ENCODE measurements around the gene PGC.

Gene PGC

GRCh38 chr6:41719436-41720261, 27.5 kb downstream of the PGC start:
- Mint-ChIP-seq H3K27ac (peak overlapping the region; percentile 95), H3K4me1 (peaks cover 100% of the 10 kb centered on the region), H3K4me3 (peak overlapping the region; percentile 51), H3K27me3 (no peaks in the 10 kb centered on the region), H3K36me3 (peaks cover 17% of the 10 kb centered on the region), H3K9me3 (no peaks in the 10 kb centered on the region)
- ATAC-seq = no peak

GRCh38 chr6:41718828-41719227, 28.4 kb downstream of the PGC start:
- no peak for ATAC-seq
- H3K36me3 Mint-ChIP-seq = peaks cover 17% of the 10 kb centered on the region
- H3K27me3 Mint-ChIP-seq = no peaks in the 10 kb centered on the region
- H3K4me3 Mint-ChIP-seq = no peak overlapping the region
- H3K9me3 Mint-ChIP-seq = no peaks in the 10 kb centered on the region
- peak overlapping the region; percentile 95 for H3K27ac Mint-ChIP-seq
- peaks cover 100% of the 10 kb centered on the region for H3K4me1 Mint-ChIP-seq

GRCh38 chr6:41717392-41717736, 29.8 kb downstream of the PGC start:
- Mint-ChIP-seq H3K4me3 (peak overlapping the region; percentile 61), H3K27ac (peak overlapping the region; percentile 95), H3K27me3 (no peaks in the 10 kb centered on the region), H3K4me1 (peaks cover 100% of the 10 kb centered on the region), H3K36me3 (peaks cover 13% of the 10 kb centered on the region), H3K9me3 (no peaks in the 10 kb centered on the region)
- no peak for ATAC-seq

GRCh38 chr6:41716516-41717391, 30.4 kb downstream of the PGC start:
- H3K27ac Mint-ChIP-seq = peak overlapping the region; percentile 95
- peak overlapping the region; percentile 61 for H3K4me3 Mint-ChIP-seq
- H3K9me3 Mint-ChIP-seq = no peaks in the 10 kb centered on the region
- peaks cover 13% of the 10 kb centered on the region for H3K36me3 Mint-ChIP-seq
- ATAC-seq = no peak
- no peaks in the 10 kb centered on the region for H3K27me3 Mint-ChIP-seq
- H3K4me1 Mint-ChIP-seq = peaks cover 99% of the 10 kb centered on the region

- Mint-ChIP-seq H3K27ac (peak overlapping the region; percentile 95), H3K4me1 (peaks cover 98% of the 10 kb centered on the region), H3K9me3 (no peaks in the 10 kb centered on the region), H3K4me3 (peak overlapping the region; percentile 61), H3K36me3 (peaks cover 15% of the 10 kb centered on the region), H3K27me3 (no peaks in the 10 kb centered on the region)
- ATAC-seq = peak; percentile 34
These were observed 31.2 kb downstream of the PGC start for GRCh38 chr6:41715795-41716515.

- peak overlapping the region; percentile 8 for H3K4me3 Mint-ChIP-seq
- no peaks in the 10 kb centered on the region for H3K9me3 Mint-ChIP-seq
- peak overlapping the region; percentile 95 for H3K27ac Mint-ChIP-seq
- peaks cover 23% of the 10 kb centered on the region for H3K36me3 Mint-ChIP-seq
- H3K27me3 Mint-ChIP-seq = no peaks in the 10 kb centered on the region
- H3K4me1 Mint-ChIP-seq = peaks cover 97% of the 10 kb centered on the region
- ATAC-seq = no peak
These were observed 32.5 kb downstream of the PGC start for GRCh38 chr6:41714556-41715273.

GRCh38 chr6:41713650-41714291, 33.4 kb downstream of the PGC start:
- peaks cover 97% of the 10 kb centered on the region for H3K4me1 Mint-ChIP-seq
- H3K36me3 Mint-ChIP-seq = peaks cover 29% of the 10 kb centered on the region
- H3K27ac Mint-ChIP-seq = peak overlapping the region; percentile 95
- peak overlapping the region; percentile 72 for H3K4me3 Mint-ChIP-seq
- peak; percentile 93 for ATAC-seq
- H3K9me3 Mint-ChIP-seq = peaks cover 3% of the 10 kb centered on the region
- H3K27me3 Mint-ChIP-seq = no peaks in the 10 kb centered on the region

- H3K27ac Mint-ChIP-seq = peak overlapping the region; percentile 95
- peak overlapping the region; percentile 72 for H3K4me3 Mint-ChIP-seq
- H3K4me1 Mint-ChIP-seq = peaks cover 97% of the 10 kb centered on the region
- peaks cover 29% of the 10 kb centered on the region for H3K36me3 Mint-ChIP-seq
- no peaks in the 10 kb centered on the region for H3K27me3 Mint-ChIP-seq
- H3K9me3 Mint-ChIP-seq = peaks cover 3% of the 10 kb centered on the region
- peak; percentile 54 for ATAC-seq
These were observed 34.0 kb downstream of the PGC start for GRCh38 chr6:41713159-41713649.

- peaks cover 97% of the 10 kb centered on the region for H3K4me1 Mint-ChIP-seq
- peak overlapping the region; percentile 72 for H3K4me3 Mint-ChIP-seq
- no peak for ATAC-seq
- H3K36me3 Mint-ChIP-seq = peaks cover 29% of the 10 kb centered on the region
- peaks cover 3% of the 10 kb centered on the region for H3K9me3 Mint-ChIP-seq
- peak overlapping the region; percentile 95 for H3K27ac Mint-ChIP-seq
- no peaks in the 10 kb centered on the region for H3K27me3 Mint-ChIP-seq
These were observed 34.5 kb downstream of the PGC start for GRCh38 chr6:41712651-41713103.

- Mint-ChIP-seq H3K27ac (peak overlapping the region; percentile 95), H3K36me3 (peaks cover 29% of the 10 kb centered on the region)
- ATAC-seq = no peak
These were observed 35.7 kb downstream of the PGC start for GRCh38 chr6:41711323-41712038.

GRCh38 chr6:41709375-41709774, 37.8 kb downstream of the PGC start:
- Mint-ChIP-seq H3K4me1 (peaks cover 97% of the 10 kb centered on the region), H3K36me3 (peaks cover 32% of the 10 kb centered on the region), H3K27me3 (no peaks in the 10 kb centered on the region), H3K27ac (peak overlapping the region; percentile 95), H3K9me3 (peaks cover 3% of the 10 kb centered on the region), H3K4me3 (no peak overlapping the region)
- no peak for ATAC-seq

More at GRCh38 chr6:41711323-41712038, 35.7 kb downstream of the PGC start:
- peaks cover 97% of the 10 kb centered on the region for H3K4me1 Mint-ChIP-seq
- no peaks in the 10 kb centered on the region for H3K27me3 Mint-ChIP-seq
- no peak overlapping the region for H3K4me3 Mint-ChIP-seq
- peaks cover 3% of the 10 kb centered on the region for H3K9me3 Mint-ChIP-seq

GRCh38 chr6:41708856-41709255, 38.3 kb downstream of the PGC start:
- Mint-ChIP-seq H3K4me3 (no peak overlapping the region), H3K4me1 (peaks cover 97% of the 10 kb centered on the region), H3K27me3 (no peaks in the 10 kb centered on the region), H3K36me3 (peaks cover 32% of the 10 kb centered on the region), H3K27ac (peak overlapping the region; percentile 98), H3K9me3 (peaks cover 3% of the 10 kb centered on the region)
- no peak for ATAC-seq

- Mint-ChIP-seq H3K9me3 (peaks cover 3% of the 10 kb centered on the region), H3K36me3 (peaks cover 32% of the 10 kb centered on the region), H3K27me3 (no peaks in the 10 kb centered on the region), H3K4me1 (peaks cover 97% of the 10 kb centered on the region), H3K4me3 (peak overlapping the region; percentile 87), H3K27ac (peak overlapping the region; percentile 98)
- peak; percentile 2 for ATAC-seq
These were observed 39.5 kb downstream of the PGC start for GRCh38 chr6:41707565-41708200.
